GM18517 (cell line): ENCODE results near the gene RNF182.

Source experiments
- ATAC-seq: cut with Tn5 transposase; IDR thresholded peaks from one replicate; pipeline ENCODE4 v1.9.1; 2021; ENCODE audit warnings: mild to moderate bottlenecking, moderate library complexity; ENCODE audit not compliant: unreplicated experiment

The RNF182 gene

GRCh38 chr6:14026831-14027539 lies 102.2 kb downstream of the RNF182 start:
- ATAC-seq, result no peak

GRCh38 chr6:14028631-14029030 lies 103.9 kb downstream of the RNF182 start:
- ATAC-seq, result no peak

GRCh38 chr6:14029605-14030004 lies 104.9 kb downstream of the RNF182 start:
- no peak for ATAC-seq
